Measurements from ENCODE around the gene NTM. TPM values are rescaled to one million over a fixed set of nuclear protein-coding genes. Genes with fewer than 3 reads are reported as not detected.

The NTM gene
- polyA plus RNA-seq, 2 donors, result 0.24 to 1.1 TPM

DNA sequence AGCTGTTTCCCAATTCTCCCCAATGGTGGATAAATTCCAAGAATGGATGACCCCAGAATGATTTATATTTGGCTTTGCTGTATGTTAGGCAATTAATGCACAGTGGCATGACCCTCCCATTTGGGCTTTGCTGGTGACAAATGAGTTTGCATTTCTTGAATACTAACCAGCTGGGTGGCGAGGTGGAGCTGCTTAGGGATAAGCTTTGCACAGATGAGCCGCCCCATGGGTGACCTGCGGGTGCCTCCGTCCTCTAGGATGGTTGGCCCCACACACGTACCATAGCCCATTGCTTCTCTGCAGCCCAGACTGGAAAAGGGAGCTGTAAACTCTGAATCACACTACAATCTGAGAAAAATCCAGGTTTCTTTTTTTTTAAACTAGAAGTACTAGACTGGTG lies 94.6 kb downstream of the NTM start:
- Histone ChIP-seq H3K9me3 (ENCODE audit: control insufficient read depth in 2 of 2, insufficient read depth in 1 of 2, low read depth in 1 of 2, low read length in 1 of 2) (no peaks in the 10 kb centered on the region), H3K27ac (ENCODE audit: low read depth in 2 of 2, low read length in 1 of 2) (no peak overlapping the region), H3K4me1 (ENCODE audit: control insufficient read depth in 2 of 2, insufficient read depth in 2 of 2, low read length in 1 of 2) (no peaks in the 10 kb centered on the region), H3K27me3 (ENCODE audit: control insufficient read depth in 1 of 2, insufficient read depth in 2 of 2, low read length in 2 of 2) (no peaks in the 10 kb centered on the region), H3K36me3 (ENCODE audit: control insufficient read depth in 2 of 2, insufficient read depth in 2 of 2, low read length in 1 of 2) (no peaks in the 10 kb centered on the region), H3K4me3 (ENCODE audit: low read depth in 1 of 2, low read length in 2 of 2) (no peak overlapping the region)
- 81 to 88% methylated on average over 5 of the region's 5 CpGs for WGBS, 2 donors

DNA sequence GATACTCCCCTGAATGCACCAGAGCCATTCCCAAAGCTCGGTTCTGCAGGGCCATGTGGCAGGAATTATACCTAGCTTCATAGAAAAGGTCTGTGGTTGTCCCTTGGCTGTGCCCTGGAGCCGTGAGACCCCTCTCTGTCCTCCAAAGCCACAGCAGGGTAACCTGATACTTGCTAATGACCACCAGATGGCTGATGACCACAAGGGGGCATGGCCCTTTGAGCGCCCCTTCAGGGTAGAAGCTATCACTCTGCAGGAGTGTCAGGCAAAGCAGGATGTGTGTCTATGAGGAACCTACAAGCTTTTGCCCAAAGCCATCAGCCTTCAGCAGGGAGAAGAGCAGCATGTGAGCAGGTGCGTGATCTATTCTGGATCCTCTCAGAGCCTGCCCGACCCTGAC lies 95.3 kb downstream of the NTM start:
- no peaks in the 10 kb centered on the region for H3K9me3 ChIP-seq (ENCODE audit: control insufficient read depth in 2 of 2, insufficient read depth in 1 of 2, low read depth in 1 of 2, low read length in 1 of 2)

DNA sequence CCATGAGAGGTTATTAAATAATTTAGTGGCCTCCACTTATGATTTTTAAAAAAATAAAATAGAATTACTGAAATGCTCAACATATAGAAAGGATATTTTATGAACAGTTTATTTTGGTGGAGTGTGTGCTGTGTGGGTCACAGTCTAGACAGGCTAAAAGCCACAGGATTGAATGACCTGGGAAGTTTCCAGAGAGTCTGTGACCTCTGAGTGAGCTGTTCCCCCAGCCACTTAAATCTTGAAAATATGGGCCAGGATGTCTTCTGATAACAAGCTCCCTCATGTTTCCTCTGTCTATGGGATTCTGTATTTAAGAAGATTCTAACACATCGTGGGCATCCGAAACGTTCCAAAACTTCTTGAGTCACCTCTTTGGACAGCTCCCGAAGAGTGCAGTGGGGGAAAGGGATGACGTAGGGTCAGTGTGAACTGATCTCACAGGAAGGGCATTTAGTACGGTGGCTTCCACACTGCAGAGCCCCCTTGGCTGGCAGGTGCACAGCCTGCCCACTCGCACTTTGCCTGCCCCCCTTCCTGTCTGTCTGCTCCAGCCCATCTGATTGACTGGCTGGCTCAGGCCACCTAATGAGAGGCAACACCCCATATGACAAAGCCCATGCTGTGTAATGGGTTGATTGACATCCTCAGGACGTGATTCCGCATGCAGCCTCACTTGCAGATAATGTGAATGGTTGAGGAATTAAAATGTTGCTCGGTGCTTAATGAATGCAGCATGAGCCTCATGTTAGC lies 97.4 kb downstream of the NTM start:
- Histone ChIP-seq H3K4me1 (ENCODE audit: control insufficient read depth in 2 of 2, insufficient read depth in 2 of 2, low read length in 1 of 2) (no peaks in the 10 kb centered on the region), H3K27me3 (ENCODE audit: control insufficient read depth in 1 of 2, insufficient read depth in 2 of 2, low read length in 2 of 2) (peaks cover 0 to 4% of the 10 kb centered on the region in 2 donors), H3K36me3 (ENCODE audit: control insufficient read depth in 2 of 2, insufficient read depth in 2 of 2, low read length in 1 of 2) (no peaks in the 10 kb centered on the region), H3K27ac (ENCODE audit: low read depth in 2 of 2, low read length in 1 of 2) (no peak overlapping the region), H3K4me3 (ENCODE audit: low read depth in 1 of 2, low read length in 2 of 2) (no peak overlapping the region), H3K9me3 (ENCODE audit: control insufficient read depth in 2 of 2, insufficient read depth in 1 of 2, low read depth in 1 of 2, low read length in 1 of 2) (no peaks in the 10 kb centered on the region)
- 34 to 48% methylated on average over 10 of the region's 10 CpGs for WGBS, 2 donors

More for the DNA sequence above, 95.3 kb downstream of the NTM start:
- H3K27me3 ChIP-seq (ENCODE audit: control insufficient read depth in 1 of 2, insufficient read depth in 2 of 2, low read length in 2 of 2), result peaks cover 0 to 4% of the 10 kb centered on the region in 2 donors
- WGBS, 2 donors, result 47 to 62% methylated on average over 5 of the region's 5 CpGs
- no peak overlapping the region for H3K4me3 ChIP-seq (ENCODE audit: low read depth in 1 of 2, low read length in 2 of 2)
- no peaks in the 10 kb centered on the region for H3K36me3 ChIP-seq (ENCODE audit: control insufficient read depth in 2 of 2, insufficient read depth in 2 of 2, low read length in 1 of 2)
- no peaks in the 10 kb centered on the region for H3K4me1 ChIP-seq (ENCODE audit: control insufficient read depth in 2 of 2, insufficient read depth in 2 of 2, low read length in 1 of 2)
- H3K27ac ChIP-seq (ENCODE audit: low read depth in 2 of 2, low read length in 1 of 2), result no peak overlapping the region

DNA sequence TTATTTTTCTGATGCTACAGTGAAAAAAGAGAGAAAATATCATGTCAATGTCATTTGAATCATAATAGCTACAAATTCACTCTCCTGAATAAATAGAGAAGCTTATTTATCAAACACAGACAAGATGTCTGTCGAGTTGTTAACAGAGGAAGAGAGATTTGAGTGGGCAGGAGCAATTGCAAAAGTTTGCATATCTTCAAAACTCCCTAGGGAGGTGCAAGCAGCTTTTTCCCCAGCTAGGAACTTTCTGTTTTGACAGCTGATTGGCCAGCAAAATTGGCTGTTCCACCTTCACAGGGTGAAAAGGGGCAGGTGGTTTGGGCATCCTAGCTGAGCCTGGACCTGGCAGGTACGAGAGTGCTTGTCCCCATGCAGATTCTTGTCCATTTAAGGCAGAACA lies 98.2 kb downstream of the NTM start:
- H3K36me3 ChIP-seq (ENCODE audit: control insufficient read depth in 2 of 2, insufficient read depth in 2 of 2, low read length in 1 of 2), result no peaks in the 10 kb centered on the region
- H3K27me3 ChIP-seq (ENCODE audit: control insufficient read depth in 1 of 2, insufficient read depth in 2 of 2, low read length in 2 of 2), result peaks cover 0 to 4% of the 10 kb centered on the region in 2 donors
- no peaks in the 10 kb centered on the region for H3K9me3 ChIP-seq (ENCODE audit: control insufficient read depth in 2 of 2, insufficient read depth in 1 of 2, low read depth in 1 of 2, low read length in 1 of 2)
- no peak overlapping the region for H3K27ac ChIP-seq (ENCODE audit: low read depth in 2 of 2, low read length in 1 of 2)
- WGBS, 2 donors, result 22 to 34% methylated on average over 2 of the region's 2 CpGs
- H3K4me3 ChIP-seq (ENCODE audit: low read depth in 1 of 2, low read length in 2 of 2), result no peak overlapping the region
- H3K4me1 ChIP-seq (ENCODE audit: control insufficient read depth in 2 of 2, insufficient read depth in 2 of 2, low read length in 1 of 2), result no peaks in the 10 kb centered on the region

DNA sequence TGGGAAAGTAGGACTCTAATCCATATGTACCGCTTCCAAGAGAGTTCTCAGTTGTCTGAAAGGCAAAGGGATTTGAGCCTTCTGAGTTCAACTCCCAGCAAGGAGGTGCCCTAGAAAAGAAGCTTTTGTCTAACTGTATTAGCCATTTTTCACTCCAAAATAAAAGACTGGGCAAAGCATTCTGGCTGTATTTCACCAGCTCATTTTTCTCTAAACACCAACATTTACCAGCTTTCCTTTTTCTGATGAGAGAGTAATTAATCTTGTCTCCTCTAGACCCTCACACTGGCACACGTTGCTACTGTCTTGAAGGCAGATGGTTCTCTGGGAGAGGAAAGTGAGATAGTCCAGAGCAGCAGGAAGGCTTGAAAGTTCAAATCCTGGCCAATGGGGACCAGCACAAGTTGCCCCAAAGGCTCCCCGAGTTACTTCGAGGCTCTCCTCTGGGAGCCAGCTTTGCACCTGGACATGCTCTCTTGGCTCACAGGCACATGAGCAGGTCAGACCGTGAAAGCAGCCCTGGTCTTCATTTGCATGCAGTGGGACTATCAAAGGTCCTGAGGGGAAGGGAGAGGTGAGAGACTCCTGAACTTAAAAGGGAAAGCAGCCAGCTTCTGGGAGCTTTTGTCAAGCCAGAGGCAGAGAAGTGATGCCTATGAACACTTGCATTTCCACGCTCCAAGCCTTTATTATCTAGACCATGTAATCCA lies 100.0 kb downstream of the NTM start:
- Histone ChIP-seq H3K27ac (ENCODE audit: low read depth in 2 of 2, low read length in 1 of 2) (no peak overlapping the region), H3K36me3 (ENCODE audit: control insufficient read depth in 2 of 2, insufficient read depth in 2 of 2, low read length in 1 of 2) (no peaks in the 10 kb centered on the region), H3K4me3 (ENCODE audit: low read depth in 1 of 2, low read length in 2 of 2) (no peak overlapping the region), H3K4me1 (ENCODE audit: control insufficient read depth in 2 of 2, insufficient read depth in 2 of 2, low read length in 1 of 2) (no peaks in the 10 kb centered on the region), H3K9me3 (ENCODE audit: control insufficient read depth in 2 of 2, insufficient read depth in 1 of 2, low read depth in 1 of 2, low read length in 1 of 2) (no peaks in the 10 kb centered on the region), H3K27me3 (ENCODE audit: control insufficient read depth in 1 of 2, insufficient read depth in 2 of 2, low read length in 2 of 2) (peaks cover 0 to 4% of the 10 kb centered on the region in 2 donors)
- WGBS, 2 donors, result 50 to 56% methylated on average over 6 of the region's 6 CpGs

DNA sequence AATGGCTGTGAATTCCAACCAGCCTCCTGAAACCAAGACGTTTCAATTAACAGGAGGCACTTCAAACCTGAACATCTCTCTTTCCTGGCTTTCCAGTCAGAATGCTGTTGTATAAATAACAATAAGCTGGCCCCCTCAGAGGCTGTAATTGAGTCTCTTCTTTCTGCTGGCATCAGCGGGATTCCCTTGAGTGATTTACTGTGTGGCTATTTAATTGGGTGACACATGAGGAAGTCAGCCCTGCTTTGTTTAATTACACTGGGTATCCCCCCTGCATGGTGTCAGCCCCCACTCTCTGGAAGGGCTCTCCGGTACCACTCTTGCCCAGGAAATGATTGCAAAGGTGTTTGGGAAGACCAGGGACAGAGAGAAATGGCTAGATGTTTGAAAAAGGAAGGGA lies 101.6 kb downstream of the NTM start:
- Histone ChIP-seq H3K27me3 (ENCODE audit: control insufficient read depth in 1 of 2, insufficient read depth in 2 of 2, low read length in 2 of 2) (peaks cover 0 to 4% of the 10 kb centered on the region in 2 donors), H3K4me1 (ENCODE audit: control insufficient read depth in 2 of 2, insufficient read depth in 2 of 2, low read length in 1 of 2) (no peaks in the 10 kb centered on the region), H3K36me3 (ENCODE audit: control insufficient read depth in 2 of 2, insufficient read depth in 2 of 2, low read length in 1 of 2) (no peaks in the 10 kb centered on the region), H3K4me3 (ENCODE audit: low read depth in 1 of 2, low read length in 2 of 2) (no peak overlapping the region), H3K27ac (ENCODE audit: low read depth in 2 of 2, low read length in 1 of 2) (no peak overlapping the region), H3K9me3 (ENCODE audit: control insufficient read depth in 2 of 2, insufficient read depth in 1 of 2, low read depth in 1 of 2, low read length in 1 of 2) (no peaks in the 10 kb centered on the region)
- WGBS, 2 donors, result 23 to 31% methylated on average over 3 of the region's 3 CpGs

DNA sequence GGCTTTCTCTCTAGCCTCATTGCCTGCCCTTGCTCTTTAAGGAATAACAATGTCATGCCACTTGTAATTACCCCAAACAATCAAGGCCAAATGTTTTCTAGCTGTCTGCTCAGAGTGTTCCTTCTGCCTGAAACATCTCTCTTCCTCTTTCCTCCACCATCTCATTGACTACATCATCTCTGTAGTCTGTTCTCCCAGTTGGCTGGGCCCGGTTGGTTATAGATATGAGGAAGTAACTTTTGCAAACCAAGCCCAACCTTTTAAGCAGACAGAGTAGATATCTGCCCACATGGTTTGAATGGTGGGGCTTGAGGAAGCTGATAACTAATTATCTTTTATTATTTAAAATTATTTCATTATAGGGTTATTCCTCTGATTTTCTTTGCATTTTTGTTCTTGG lies 104.5 kb downstream of the NTM start:
- H3K36me3 ChIP-seq (ENCODE audit: control insufficient read depth in 2 of 2, insufficient read depth in 2 of 2, low read length in 1 of 2), result no peaks in the 10 kb centered on the region
- no peaks in the 10 kb centered on the region for H3K4me1 ChIP-seq (ENCODE audit: control insufficient read depth in 2 of 2, insufficient read depth in 2 of 2, low read length in 1 of 2)
- 59 to 61% methylated on average over 1 of the region's 1 CpG for WGBS, 2 donors
- H3K27me3 ChIP-seq (ENCODE audit: control insufficient read depth in 1 of 2, insufficient read depth in 2 of 2, low read length in 2 of 2), result peaks cover 0 to 4% of the 10 kb centered on the region in 2 donors
- H3K4me3 ChIP-seq (ENCODE audit: low read depth in 1 of 2, low read length in 2 of 2), result no peak overlapping the region
- H3K27ac ChIP-seq (ENCODE audit: low read depth in 2 of 2, low read length in 1 of 2), result no peak overlapping the region
- no peaks in the 10 kb centered on the region for H3K9me3 ChIP-seq (ENCODE audit: control insufficient read depth in 2 of 2, insufficient read depth in 1 of 2, low read depth in 1 of 2, low read length in 1 of 2)

DNA sequence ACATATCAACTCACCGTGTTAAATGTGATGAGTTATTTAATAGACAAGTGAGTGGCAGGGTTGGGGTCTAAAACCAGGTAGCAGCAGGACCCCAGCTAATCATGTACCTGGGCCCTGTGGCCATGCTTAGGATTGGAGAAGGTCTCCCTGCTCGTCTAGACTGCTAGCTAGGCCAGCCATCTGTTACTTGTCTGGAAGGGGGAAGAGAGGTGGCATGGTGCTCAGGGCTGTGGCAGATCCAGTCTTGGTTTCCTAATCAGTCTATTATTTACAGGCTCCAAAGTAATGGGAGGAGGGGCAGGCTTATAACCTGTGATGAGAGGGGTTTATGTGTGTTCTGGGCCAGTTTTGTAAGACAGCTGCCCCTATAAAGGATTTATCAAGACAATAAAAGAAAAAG lies 105.9 kb downstream of the NTM start:
- Histone ChIP-seq H3K36me3 (ENCODE audit: control insufficient read depth in 2 of 2, insufficient read depth in 2 of 2, low read length in 1 of 2) (no peaks in the 10 kb centered on the region), H3K27me3 (ENCODE audit: control insufficient read depth in 1 of 2, insufficient read depth in 2 of 2, low read length in 2 of 2) (no peaks in the 10 kb centered on the region), H3K27ac (ENCODE audit: low read depth in 2 of 2, low read length in 1 of 2) (no peak overlapping the region), H3K4me3 (ENCODE audit: low read depth in 1 of 2, low read length in 2 of 2) (no peak overlapping the region), H3K9me3 (ENCODE audit: control insufficient read depth in 2 of 2, insufficient read depth in 1 of 2, low read depth in 1 of 2, low read length in 1 of 2) (no peaks in the 10 kb centered on the region), H3K4me1 (ENCODE audit: control insufficient read depth in 2 of 2, insufficient read depth in 2 of 2, low read length in 1 of 2) (no peaks in the 10 kb centered on the region)
- 52 to 63% methylated on average over 2 of the region's 2 CpGs for WGBS, 2 donors

DNA sequence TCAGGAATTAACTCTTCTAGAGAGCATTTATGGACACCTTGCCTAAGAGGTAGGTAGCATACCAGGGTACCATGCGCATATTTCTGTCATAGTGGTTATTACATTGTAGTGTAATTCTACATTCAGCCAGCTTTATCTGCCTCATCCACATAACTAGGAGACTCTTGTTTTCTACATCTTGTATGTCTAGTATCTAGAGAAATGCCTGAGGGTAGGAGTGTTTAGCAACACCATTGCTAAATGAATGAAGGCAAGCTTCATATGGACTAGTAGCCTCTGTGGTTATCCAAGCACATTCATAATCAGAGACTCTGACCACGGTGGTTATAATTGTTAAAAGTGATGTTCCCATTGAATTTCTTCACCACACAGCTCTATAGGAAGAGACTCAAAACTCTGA lies 107.9 kb downstream of the NTM start:
- WGBS, 2 donors, result 90 to 91% methylated on average over 2 of the region's 2 CpGs
- H3K4me1 ChIP-seq (ENCODE audit: control insufficient read depth in 2 of 2, insufficient read depth in 2 of 2, low read length in 1 of 2), result no peaks in the 10 kb centered on the region
- H3K27ac ChIP-seq (ENCODE audit: low read depth in 2 of 2, low read length in 1 of 2), result no peak overlapping the region
- no peak overlapping the region for H3K4me3 ChIP-seq (ENCODE audit: low read depth in 1 of 2, low read length in 2 of 2)
- H3K9me3 ChIP-seq (ENCODE audit: control insufficient read depth in 2 of 2, insufficient read depth in 1 of 2, low read depth in 1 of 2, low read length in 1 of 2), result no peaks in the 10 kb centered on the region
- H3K27me3 ChIP-seq (ENCODE audit: control insufficient read depth in 1 of 2, insufficient read depth in 2 of 2, low read length in 2 of 2), result no peaks in the 10 kb centered on the region
- H3K36me3 ChIP-seq (ENCODE audit: control insufficient read depth in 2 of 2, insufficient read depth in 2 of 2, low read length in 1 of 2), result no peaks in the 10 kb centered on the region

DNA sequence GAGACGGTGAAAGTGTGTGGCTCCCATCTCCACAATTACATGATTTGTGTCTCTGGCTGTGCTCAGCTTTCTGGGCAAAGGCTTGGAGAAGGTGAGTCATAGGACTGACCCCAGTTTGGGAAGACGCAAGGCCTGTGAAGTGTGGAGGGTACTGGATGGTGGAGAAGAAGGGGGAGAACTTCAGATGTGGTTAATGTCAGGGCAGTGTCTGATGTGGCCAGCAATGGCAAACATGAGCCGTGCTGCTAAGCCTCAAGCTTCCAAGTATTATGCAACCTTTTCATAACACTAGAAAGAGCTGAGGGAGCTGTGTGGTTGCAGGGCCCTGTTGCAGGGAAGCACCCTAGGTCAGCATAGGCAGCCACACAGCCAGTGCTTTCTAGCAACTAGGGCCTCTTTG lies 110.9 kb downstream of the NTM start:
- Histone ChIP-seq H3K27ac (ENCODE audit: low read depth in 2 of 2, low read length in 1 of 2) (no peak overlapping the region), H3K36me3 (ENCODE audit: control insufficient read depth in 2 of 2, insufficient read depth in 2 of 2, low read length in 1 of 2) (no peaks in the 10 kb centered on the region), H3K4me1 (ENCODE audit: control insufficient read depth in 2 of 2, insufficient read depth in 2 of 2, low read length in 1 of 2) (no peaks in the 10 kb centered on the region), H3K27me3 (ENCODE audit: control insufficient read depth in 1 of 2, insufficient read depth in 2 of 2, low read length in 2 of 2) (no peaks in the 10 kb centered on the region), H3K9me3 (ENCODE audit: control insufficient read depth in 2 of 2, insufficient read depth in 1 of 2, low read depth in 1 of 2, low read length in 1 of 2) (no peaks in the 10 kb centered on the region), H3K4me3 (ENCODE audit: low read depth in 1 of 2, low read length in 2 of 2) (no peak overlapping the region)
- WGBS, 2 donors, result 75 to 77% methylated on average over 3 of the region's 3 CpGs
